Measurements from ENCODE around the gene BUD23.
"Not testable (repeated sequence)": the region's sequence is repeated elsewhere in the genome, so short reads cannot be mapped to it uniquely, and the experiment has no call there.

Gene BUD23

GRCh38 chr7:73652541-73652949 lies 30.9 kb upstream of the BUD23 start:
- Mint-ChIP-seq H3K27ac (no peak overlapping the region), H3K9me3 (no peaks in the 10 kb centered on the region), H3K4me3 (no peak overlapping the region), H3K4me1 (peaks cover 12% of the 10 kb centered on the region), H3K36me3 (ENCODE audit: low read depth) (no peaks in the 10 kb centered on the region), H3K27me3 (peaks cover 43% of the 10 kb centered on the region)
- ATAC-seq (no peak), DNase-seq (no peak)

- not testable (repeated sequence) for ATAC-seq; H3K27ac Mint-ChIP-seq; H3K36me3 Mint-ChIP-seq (ENCODE audit: low read depth); H3K4me3 Mint-ChIP-seq; H3K9me3 Mint-ChIP-seq; DNase-seq; H3K4me1 Mint-ChIP-seq
- peaks cover 35% of the 10 kb centered on the region for H3K27me3 Mint-ChIP-seq
Measured at GRCh38 chr7:73655309-73655708, 28.1 kb upstream of the BUD23 start.

GRCh38 chr7:73659983-73660382 lies 23.4 kb upstream of the BUD23 start:
- H3K36me3 Mint-ChIP-seq (ENCODE audit: low read depth), result peaks cover 5% of the 10 kb centered on the region
- DNase-seq, result no peak
- no peak overlapping the region for H3K4me3 Mint-ChIP-seq
- no peak for ATAC-seq
- H3K27ac Mint-ChIP-seq, result no peak overlapping the region
- peaks cover 6% of the 10 kb centered on the region for H3K9me3 Mint-ChIP-seq
- H3K27me3 Mint-ChIP-seq, result peaks cover 41% of the 10 kb centered on the region
- H3K4me1 Mint-ChIP-seq, result no peaks in the 10 kb centered on the region

GRCh38 chr7:73660594-73660993 lies 22.8 kb upstream of the BUD23 start:
- not testable (repeated sequence) for DNase-seq; H3K27ac Mint-ChIP-seq; H3K9me3 Mint-ChIP-seq; H3K4me1 Mint-ChIP-seq; H3K36me3 Mint-ChIP-seq (ENCODE audit: low read depth); H3K4me3 Mint-ChIP-seq; ATAC-seq
- H3K27me3 Mint-ChIP-seq, result peaks cover 44% of the 10 kb centered on the region

- Mint-ChIP-seq H3K4me1 (peaks cover 2% of the 10 kb centered on the region), H3K27ac (no peak overlapping the region), H3K36me3 (ENCODE audit: low read depth) (peaks cover 5% of the 10 kb centered on the region), H3K27me3 (peaks cover 50% of the 10 kb centered on the region), H3K9me3 (peaks cover 6% of the 10 kb centered on the region), H3K4me3 (no peak overlapping the region)
- no peak for ATAC-seq
- DNase-seq, result no peak
Measured at GRCh38 chr7:73663033-73663432, 20.4 kb upstream of the BUD23 start.

GRCh38 chr7:73667344-73668102 lies 15.9 kb upstream of the BUD23 start, which contains the start of gene VPS37D:
Gene VPS37D (plus strand): TSS chr7:73667831. CDS start chr7:73667959, 128 bp downstream.
- Mint-ChIP-seq H3K27ac (no peak within 1 kb of the TSS), H3K36me3 (ENCODE audit: low read depth) (peaks cover 5% of the 10 kb centered on the region), H3K9me3 (peaks cover 6% of the 10 kb centered on the region), H3K4me1 (peaks cover 7% of the 10 kb centered on the region), H3K27me3 (peaks cover 46% of the 10 kb centered on the region), H3K4me3 (peak within 1 kb of the TSS; percentile 65)
- DNase-seq, result peak; percentile 95
- peak; percentile 91 for ATAC-seq

GRCh38 chr7:73668103-73668885 lies 15.1 kb upstream of the BUD23 start:
- H3K4me3 Mint-ChIP-seq, result peak overlapping the region; percentile 27
- H3K9me3 Mint-ChIP-seq, result peaks cover 1% of the 10 kb centered on the region
- H3K4me1 Mint-ChIP-seq, result peaks cover 7% of the 10 kb centered on the region
- H3K36me3 Mint-ChIP-seq (ENCODE audit: low read depth), result peaks cover under 1% of the 10 kb centered on the region
- H3K27me3 Mint-ChIP-seq, result peaks cover 38% of the 10 kb centered on the region
- H3K27ac Mint-ChIP-seq, result no peak overlapping the region
- DNase-seq, result no peak
- ATAC-seq, result no peak

GRCh38 chr7:73668886-73669230 lies 14.5 kb upstream of the BUD23 start:
- no peak for DNase-seq
- no peak overlapping the region for H3K27ac Mint-ChIP-seq
- no peaks in the 10 kb centered on the region for H3K9me3 Mint-ChIP-seq
- ATAC-seq, result no peak
- H3K4me1 Mint-ChIP-seq, result peaks cover 7% of the 10 kb centered on the region
- peaks cover 34% of the 10 kb centered on the region for H3K27me3 Mint-ChIP-seq
- H3K36me3 Mint-ChIP-seq (ENCODE audit: low read depth), result no peaks in the 10 kb centered on the region
- H3K4me3 Mint-ChIP-seq, result no peak overlapping the region

GRCh38 chr7:73669288-73669701 lies 14.1 kb upstream of the BUD23 start:
- ATAC-seq, result no peak
- peaks cover 30% of the 10 kb centered on the region for H3K27me3 Mint-ChIP-seq
- no peak overlapping the region for H3K27ac Mint-ChIP-seq
- H3K4me3 Mint-ChIP-seq, result no peak overlapping the region
- no peaks in the 10 kb centered on the region for H3K36me3 Mint-ChIP-seq (ENCODE audit: low read depth)
- peaks cover 7% of the 10 kb centered on the region for H3K4me1 Mint-ChIP-seq
- no peak for DNase-seq
- H3K9me3 Mint-ChIP-seq, result no peaks in the 10 kb centered on the region

- DNase-seq (no peak), ATAC-seq (no peak)
- Mint-ChIP-seq H3K27ac (no peak overlapping the region), H3K4me1 (peaks cover 7% of the 10 kb centered on the region), H3K36me3 (ENCODE audit: low read depth) (no peaks in the 10 kb centered on the region), H3K4me3 (no peak overlapping the region), H3K27me3 (peaks cover 25% of the 10 kb centered on the region), H3K9me3 (no peaks in the 10 kb centered on the region)
Measured at GRCh38 chr7:73669858-73670385, 13.5 kb upstream of the BUD23 start.

GRCh38 chr7:73671322-73671661 lies 12.1 kb upstream of the BUD23 start:
- DNase-seq (no peak), ATAC-seq (no peak)
- Mint-ChIP-seq H3K4me1 (peaks cover 6% of the 10 kb centered on the region), H3K36me3 (ENCODE audit: low read depth) (peaks cover 1% of the 10 kb centered on the region), H3K9me3 (no peaks in the 10 kb centered on the region), H3K27me3 (peaks cover 13% of the 10 kb centered on the region), H3K4me3 (no peak overlapping the region), H3K27ac (no peak overlapping the region)

- H3K4me3 Mint-ChIP-seq, result no peak overlapping the region
- ATAC-seq (no peak), DNase-seq (no peak)
- no peak overlapping the region for H3K27ac Mint-ChIP-seq
- peaks cover 6% of the 10 kb centered on the region for H3K4me1 Mint-ChIP-seq
- H3K36me3 Mint-ChIP-seq (ENCODE audit: low read depth), result peaks cover 1% of the 10 kb centered on the region
- H3K27me3 Mint-ChIP-seq, result peaks cover 11% of the 10 kb centered on the region
- H3K9me3 Mint-ChIP-seq, result no peaks in the 10 kb centered on the region
Measured at GRCh38 chr7:73671857-73672445, 11.4 kb upstream of the BUD23 start.

GRCh38 chr7:73674468-73675124 lies 8.8 kb upstream of the BUD23 start:
- ATAC-seq (no peak), DNase-seq (no peak)
- no peaks in the 10 kb centered on the region for H3K9me3 Mint-ChIP-seq
- H3K4me1 Mint-ChIP-seq, result peaks cover 6% of the 10 kb centered on the region
- no peak overlapping the region for H3K27ac Mint-ChIP-seq
- peaks cover 17% of the 10 kb centered on the region for H3K36me3 Mint-ChIP-seq (ENCODE audit: low read depth)
- H3K27me3 Mint-ChIP-seq, result peaks cover 4% of the 10 kb centered on the region
- H3K4me3 Mint-ChIP-seq, result no peak overlapping the region

GRCh38 chr7:73676062-73676461 lies 7.3 kb upstream of the BUD23 start:
- H3K27ac Mint-ChIP-seq, ATAC-seq, H3K27me3 Mint-ChIP-seq, H3K9me3 Mint-ChIP-seq, H3K4me3 Mint-ChIP-seq, DNase-seq: not testable (repeated sequence)
- H3K4me1 Mint-ChIP-seq, result peaks cover 20% of the 10 kb centered on the region
- H3K36me3 Mint-ChIP-seq (ENCODE audit: low read depth), result peaks cover 20% of the 10 kb centered on the region

Measured in activated naive CD8-positive, alpha-beta T cell treated with anti-CD3 and anti-CD28 coated beads, Interleukin-2, amount 50 U/mL, for 24 hours (primary cell).